ENCODE data around the gene ZNF423. TPM values are rescaled to one million over a fixed set of nuclear protein-coding genes. Genes with fewer than 3 reads are reported as not detected.

The ZNF423 gene
- total and polyA plus RNA-seq, 2 of the 13 experiments (the other 11 are each of a cell fraction or from before 2014, with no cell fraction given), result 0.07 to 0.31 TPM

GRCh38 chr16:49452108-49452507 is 403.8 kb downstream of the ZNF423 start:
- Histone ChIP-seq H2AFZ (ENCODE audit: low read length) (no peak overlapping the region), H3K4me1 (ENCODE audit: insufficient read depth, low read length) (no peaks in the 10 kb centered on the region), H3K27ac (ENCODE audit: extremely low read length, insufficient read depth, low read length) (no peak overlapping the region), H3K79me2 (ENCODE audit: insufficient read depth, low read length) (no peaks in the 10 kb centered on the region), H3K27me3 (ENCODE audit: control insufficient read depth in 1 of 2, insufficient read depth in 2 of 2, low read length in 2 of 2) (peaks cover 2 to 3% of the 10 kb centered on the region in 2 experiments; a peak in 2 of 5 replicates), H3K4me3 (replicated peaks in 1 of 3; ENCODE audit: insufficient read depth in 1 of 3, low read depth in 2 of 3, low read length in 3 of 3) (no peak overlapping the region), H4K20me1 (ENCODE audit: insufficient read depth, low read length) (no peaks in the 10 kb centered on the region), H3K36me3 (replicated peaks in 1 of 2; ENCODE audit: control insufficient read depth in 1 of 2, insufficient read depth in 2 of 2, low read length in 2 of 2) (no peaks in the 10 kb centered on the region), H3K9me3 (ENCODE audit: low read length) (no peaks in the 10 kb centered on the region), H3K4me2 (ENCODE audit: low read depth, low read length) (no peak overlapping the region), H3K9ac (ENCODE audit: insufficient read depth, low read depth, low read length) (no peak overlapping the region)
- DNase-seq (ENCODE audit: low spot score) (no peak), FAIRE-seq (no peak), ATAC-seq (no peak)
- POLR2A ChIA-PET, result no interaction called here
- WGBS (ENCODE audit: low lambda C conversion rate), result 13% methylated on average over 4 of the region's 4 CpGs
- in situ Hi-C loops (cut with HindIII; ENCODE audit: extremely low pct_ligation_motif_present, low pct_unique_long_range_greater_than_20kb) (no loop called here), intact Hi-C loops (cut with micrococcal nuclease; ENCODE audit: unreplicated experiment) (no loop called here)
- CTCF ChIA-PET (ENCODE audit: low intra/inter-chr PET ratio, low total read pairs), result no interaction called here
- no TSS peak for BruUV-seq (replicated peaks)
- TF ChIP-seq PPARG (CRISPR knock-in tag; conservative IDR thresholded peaks at IDR 0.05) (no peak), ZNF512 (CRISPR knock-in tag; IDR thresholded peaks at IDR 0.05) (no peak), HNRNPL (IDR thresholded peaks at IDR 0.05; ENCODE audit: low read depth, low read length) (no peak), ZNF296 (CRISPR knock-in tag; conservative IDR thresholded peaks at IDR 0.05) (no peak), ZSCAN12 (CRISPR knock-in tag; IDR thresholded peaks at IDR 0.05) (no peak), ZNF550 (CRISPR knock-in tag; IDR thresholded peaks at IDR 0.05; ENCODE audit: borderline replicate concordance) (no peak), MLXIP (CRISPR knock-in tag; IDR thresholded peaks at IDR 0.05; ENCODE audit: borderline replicate concordance) (no peak)
- TF ChIP-seq, protein P1, sequence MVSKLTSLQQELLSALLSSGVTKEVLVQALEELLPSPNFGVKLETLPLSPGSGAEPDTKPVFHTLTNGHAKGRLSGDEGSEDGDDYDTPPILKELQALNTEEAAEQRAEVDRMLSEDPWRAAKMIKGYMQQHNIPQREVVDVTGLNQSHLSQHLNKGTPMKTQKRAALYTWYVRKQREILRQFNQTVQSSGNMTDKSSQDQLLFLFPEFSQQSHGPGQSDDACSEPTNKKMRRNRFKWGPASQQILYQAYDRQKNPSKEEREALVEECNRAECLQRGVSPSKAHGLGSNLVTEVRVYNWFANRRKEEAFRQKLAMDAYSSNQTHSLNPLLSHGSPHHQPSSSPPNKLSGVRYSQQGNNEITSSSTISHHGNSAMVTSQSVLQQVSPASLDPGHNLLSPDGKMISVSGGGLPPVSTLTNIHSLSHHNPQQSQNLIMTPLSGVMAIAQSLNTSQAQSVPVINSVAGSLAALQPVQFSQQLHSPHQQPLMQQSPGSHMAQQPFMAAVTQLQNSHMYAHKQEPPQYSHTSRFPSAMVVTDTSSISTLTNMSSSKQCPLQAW (CRISPR knock-in tag; IDR thresholded peaks at IDR 0.05), result no peak
- TF ChIP-seq, protein P2, sequence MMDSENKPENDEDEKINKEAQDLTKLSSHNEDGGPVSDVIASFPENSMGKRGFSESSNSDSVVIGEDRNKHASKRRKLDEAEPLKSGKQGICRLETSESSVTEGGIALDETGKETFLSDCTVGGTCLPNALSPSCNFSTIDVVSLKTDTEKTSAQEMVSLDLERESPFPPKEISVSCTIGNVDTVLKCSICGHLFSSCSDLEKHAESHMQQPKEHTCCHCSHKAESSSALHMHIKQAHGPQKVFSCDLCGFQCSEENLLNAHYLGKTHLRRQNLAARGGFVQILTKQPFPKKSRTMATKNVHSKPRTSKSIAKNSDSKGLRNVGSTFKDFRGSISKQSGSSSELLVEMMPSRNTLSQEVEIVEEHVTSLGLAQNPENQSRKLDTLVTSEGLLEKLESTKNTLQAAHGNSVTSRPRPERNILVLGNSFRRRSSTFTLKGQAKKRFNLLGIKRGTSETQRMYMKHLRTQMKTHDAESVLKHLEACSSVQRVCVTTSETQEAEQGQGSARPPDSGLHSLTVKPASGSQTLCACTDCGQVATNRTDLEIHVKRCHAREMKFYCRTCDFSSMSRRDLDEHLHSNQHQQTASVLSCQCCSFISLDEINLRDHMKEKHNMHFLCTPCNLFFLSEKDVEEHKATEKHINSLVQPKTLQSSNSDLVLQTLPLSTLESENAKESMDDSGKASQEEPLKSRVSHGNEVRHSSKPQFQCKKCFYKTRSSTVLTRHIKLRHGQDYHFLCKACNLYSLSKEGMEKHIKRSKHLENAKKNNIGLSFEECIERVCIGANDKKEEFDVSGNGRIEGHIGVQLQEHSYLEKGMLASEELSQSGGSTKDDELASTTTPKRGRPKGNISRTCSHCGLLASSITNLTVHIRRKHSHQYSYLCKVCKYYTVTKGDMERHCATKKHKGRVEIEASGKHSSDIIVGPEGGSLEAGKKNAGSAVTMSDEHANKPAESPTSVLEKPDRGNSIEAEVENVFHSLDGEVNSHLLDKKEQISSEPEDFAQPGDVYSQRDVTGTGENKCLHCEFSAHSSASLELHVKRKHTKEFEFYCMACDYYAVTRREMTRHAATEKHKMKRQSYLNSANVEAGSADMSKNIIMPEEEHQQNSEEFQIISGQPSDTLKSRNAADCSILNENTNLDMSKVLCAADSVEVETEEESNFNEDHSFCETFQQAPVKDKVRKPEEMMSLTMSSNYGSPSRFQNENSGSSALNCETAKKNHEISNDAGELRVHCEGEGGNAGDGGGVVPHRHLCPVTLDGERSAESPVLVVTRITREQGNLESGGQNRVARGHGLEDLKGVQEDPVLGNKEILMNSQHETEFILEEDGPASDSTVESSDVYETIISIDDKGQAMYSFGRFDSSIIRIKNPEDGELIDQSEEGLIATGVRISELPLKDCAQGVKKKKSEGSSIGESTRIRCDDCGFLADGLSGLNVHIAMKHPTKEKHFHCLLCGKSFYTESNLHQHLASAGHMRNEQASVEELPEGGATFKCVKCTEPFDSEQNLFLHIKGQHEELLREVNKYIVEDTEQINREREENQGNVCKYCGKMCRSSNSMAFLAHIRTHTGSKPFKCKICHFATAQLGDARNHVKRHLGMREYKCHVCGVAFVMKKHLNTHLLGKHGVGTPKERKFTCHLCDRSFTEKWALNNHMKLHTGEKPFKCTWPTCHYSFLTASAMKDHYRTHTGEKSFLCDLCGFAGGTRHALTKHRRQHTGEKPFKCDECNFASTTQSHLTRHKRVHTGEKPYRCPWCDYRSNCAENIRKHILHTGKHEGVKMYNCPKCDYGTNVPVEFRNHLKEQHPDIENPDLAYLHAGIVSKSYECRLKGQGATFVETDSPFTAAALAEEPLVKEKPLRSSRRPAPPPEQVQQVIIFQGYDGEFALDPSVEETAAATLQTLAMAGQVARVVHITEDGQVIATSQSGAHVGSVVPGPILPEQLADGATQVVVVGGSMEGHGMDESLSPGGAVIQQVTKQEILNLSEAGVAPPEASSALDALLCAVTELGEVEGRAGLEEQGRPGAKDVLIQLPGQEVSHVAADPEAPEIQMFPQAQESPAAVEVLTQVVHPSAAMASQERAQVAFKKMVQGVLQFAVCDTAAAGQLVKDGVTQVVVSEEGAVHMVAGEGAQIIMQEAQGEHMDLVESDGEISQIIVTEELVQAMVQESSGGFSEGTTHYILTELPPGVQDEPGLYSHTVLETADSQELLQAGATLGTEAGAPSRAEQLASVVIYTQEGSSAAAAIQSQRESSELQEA (CRISPR knock-in tag; IDR thresholded peaks at IDR 0.05; ENCODE audit: not compliant biosample characterization), result no peak

Measured in HepG2 (cell line).